HepG2 (cell line): ENCODE measurements around the gene HRH3. TPM values are rescaled to one million over a fixed set of nuclear protein-coding genes. Genes with fewer than 3 reads are reported as not detected.
A peak's percentile ranks its signal among the peaks of the same experiment; 100 is the strongest.

Experiments
- AKAP8 ChIP-seq: sonication (generic); formaldehyde crosslinking; IDR thresholded peaks from 2 replicates; pipeline ENCODE4 v1.5.1; 2020; ENCODE audit warnings: mild to moderate bottlenecking, missing genetic modification reagents
- ATF6 ChIP-seq: sonication (generic); formaldehyde crosslinking; conservative IDR thresholded peaks from 2 replicates; pipeline ENCODE4 v1.4.0; 2020; ENCODE audit warnings: missing genetic modification reagents
- CHD4 ChIP-seq: fragments of 200-600 bp; sonication (generic); IDR thresholded peaks from 2 replicates; pipeline ENCODE4 v1.7.0; 2017; ENCODE audit warnings: mild to moderate bottlenecking, low read length, borderline replicate concordance
- CREB1 ChIP-seq, 2 experiments: fragments of 450-650 bp in 1 of 2; IDR thresholded peaks; 2 replicates each; pipeline ENCODE4 v1.6.1; 2016 to 2017; ENCODE audit warnings: control low read depth in 1 of 2, mild to moderate bottlenecking in 1 of 2, missing compliant biosample characterization in 1 of 2, missing genetic modification characterization in 1 of 2
- FOXO1 ChIP-seq: sonication (generic); formaldehyde crosslinking; IDR thresholded peaks from 2 replicates; pipeline ENCODE4 v1.4.0; 2020; ENCODE audit warnings: missing genetic modification reagents
- GABPA ChIP-seq, 2 experiments: IDR thresholded peaks; 2 replicates each; pipeline ENCODE4 v1.6.1; 2011 to 2016; ENCODE audit warnings: low read depth in 2 of 2, low read length in 1 of 2, missing biosample characterization in 1 of 2, missing genetic modification characterization in 1 of 2
- GPBP1L1 ChIP-seq: sonication (generic); formaldehyde crosslinking; IDR thresholded peaks from 2 replicates; pipeline ENCODE4 v1.5.0; 2020; ENCODE audit warnings: mild to moderate bottlenecking, missing genetic modification reagents
- HOXA7 ChIP-seq: sonication (generic); formaldehyde crosslinking; IDR thresholded peaks from 2 replicates; pipeline ENCODE4 v1.8.1; 2022; ENCODE audit warnings: mild to moderate bottlenecking, missing genetic modification reagents, moderate library complexity
- IRX3 ChIP-seq: sonication (generic); formaldehyde crosslinking; IDR thresholded peaks from 2 replicates; pipeline ENCODE4 v1.8.1; 2023; ENCODE audit warnings: mild to moderate bottlenecking, low read depth, missing genetic modification reagents, borderline replicate concordance
- JUND ChIP-seq: sonication (generic); formaldehyde crosslinking; IDR thresholded peaks from 2 replicates; pipeline ENCODE4 v1.8.0; 2022; ENCODE audit warnings: mild to moderate bottlenecking, missing genetic modification reagents
- KMT2B ChIP-seq: IDR thresholded peaks from 2 replicates; pipeline ENCODE4 v1.6.1; 2016; ENCODE audit warnings: missing genetic modification reagents, missing compliant biosample characterization
- MED1 ChIP-seq: sonication (generic); formaldehyde crosslinking; IDR thresholded peaks from 2 replicates; pipeline ENCODE4 v1.4.0; 2020; ENCODE audit warnings: missing genetic modification reagents
- NCOA1 ChIP-seq: sonication (generic); formaldehyde crosslinking; IDR thresholded peaks from 2 replicates; pipeline ENCODE4 v1.9.0; 2021; ENCODE audit warnings: missing genetic modification reagents
- NR2F2 ChIP-seq: IDR thresholded peaks from 2 replicates; pipeline ENCODE4 v1.6.1; 2012; ENCODE audit warnings: low read depth, inconsistent platforms, borderline replicate concordance
- ONECUT2 ChIP-seq: sonication (generic); formaldehyde crosslinking; IDR thresholded peaks from 2 replicates; pipeline ENCODE4 v1.4.0; 2020; ENCODE audit warnings: missing genetic modification reagents
- RORA ChIP-seq: sonication (generic); formaldehyde crosslinking; IDR thresholded peaks from 2 replicates; pipeline ENCODE4 v1.5.0; 2020; ENCODE audit warnings: mild to moderate bottlenecking, missing genetic modification reagents, moderate library complexity
- SAP130 ChIP-seq: IDR thresholded peaks from 2 replicates; pipeline ENCODE4 v1.6.1; 2016; ENCODE audit warnings: low read depth
- SMAD9 ChIP-seq: sonication (generic); formaldehyde crosslinking; IDR thresholded peaks from 2 replicates; pipeline ENCODE4 v1.5.1; 2020; ENCODE audit warnings: mild to moderate bottlenecking, missing genetic modification reagents
- TRIM22 ChIP-seq: fragments of 450-650 bp; IDR thresholded peaks from 2 replicates; pipeline ENCODE4 v1.6.1; 2017
- ZNF12 ChIP-seq: sonication (generic); formaldehyde crosslinking; IDR thresholded peaks from 2 replicates; pipeline ENCODE4 v1.5.0; 2020; ENCODE audit warnings: missing genetic modification reagents
- ZNF883 ChIP-seq: sonication (generic); formaldehyde crosslinking; IDR thresholded peaks from 2 replicates; pipeline ENCODE4 v1.5.1; 2020; ENCODE audit warnings: mild to moderate bottlenecking, missing genetic modification reagents; ENCODE audit errors: not compliant biosample characterization
- polyA plus RNA-seq, 8 experiments: library from polyadenylated mRNA; depleted of rRNA in 3 of 8; stranded (reverse) in 7 of 8; unstranded in 1 of 8; fragments of >200 nt; fragmentation: Illumina TruSeq in 4 of 8; extraction: Trizol in 4 of 8; gene quantifications; 2 replicates each; pipeline versions ENCODE4 v1.2.1 to v1.2.3, GENCODE V29; 2011 to 2016; ENCODE audit warnings: low read depth in 4 of 8, missing spikeins in 1 of 8, mixed read lengths in 1 of 8; ENCODE audit not compliant: insufficient read depth in 1 of 8
- total RNA-seq, 5 experiments: library from RNA; depleted of rRNA; stranded (reverse); fragments of >200 nt; fragmentation: Illumina TruSeq; extraction: Trizol; gene quantifications; 2 replicates each; pipeline ENCODE4 v1.2.3, GENCODE V29; 2016; ENCODE audit warnings: low read depth in 1 of 5
- TF ChIP-seq, protein P1 (sequence below): conservative IDR thresholded peaks from 2 replicates; pipeline ENCODE4 v1.6.1; 2018; ENCODE audit warnings: missing genetic modification reagents
- TF ChIP-seq, protein P2 (sequence below): sonication (generic); formaldehyde crosslinking; IDR thresholded peaks from 2 replicates; pipeline ENCODE4 v1.5.1; 2020; ENCODE audit warnings: missing genetic modification reagents, mild to moderate bottlenecking, borderline replicate concordance

HRH3 gene
- total and polyA plus RNA-seq, 2 of the 13 experiments (the other 11 are each of a cell fraction or from before 2014, with no cell fraction given), result 0.18 TPM; not detected in 1

DNA sequence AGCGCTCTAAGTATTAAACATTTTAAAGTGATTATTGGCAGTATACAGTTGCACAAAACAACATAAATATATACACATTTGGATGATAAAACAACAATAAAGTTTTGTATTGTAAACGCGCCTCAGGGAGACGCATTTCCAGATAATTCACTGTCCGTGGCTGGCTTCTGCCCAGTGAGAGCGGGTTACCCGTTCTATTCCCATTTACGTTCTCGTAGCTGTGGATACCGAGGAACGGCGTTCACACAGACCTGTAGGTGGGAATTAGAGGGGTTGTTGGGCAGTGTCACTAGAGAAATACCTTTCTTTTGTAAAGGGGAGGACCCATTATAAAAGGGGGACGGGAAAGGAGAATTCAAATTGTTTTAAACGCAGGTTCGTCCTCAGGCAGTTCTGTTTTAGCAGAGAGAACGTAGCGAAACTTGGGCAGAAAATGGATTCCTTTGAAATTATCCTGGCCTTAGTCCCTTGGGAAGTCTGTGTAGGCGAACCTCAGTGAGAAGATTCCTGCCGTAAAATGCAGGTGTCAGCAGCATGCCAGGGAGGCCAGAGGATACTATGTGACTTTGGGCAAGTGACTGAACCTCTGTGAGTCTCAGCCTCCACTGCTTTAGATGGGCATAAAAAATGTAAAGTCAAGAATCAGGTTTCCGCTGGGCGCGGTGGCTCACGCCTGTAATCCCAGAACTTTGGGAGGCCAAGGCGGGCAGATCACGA is 36.5 kb downstream of the HRH3 start (continued):
- TF ChIP-seq, protein P1, sequence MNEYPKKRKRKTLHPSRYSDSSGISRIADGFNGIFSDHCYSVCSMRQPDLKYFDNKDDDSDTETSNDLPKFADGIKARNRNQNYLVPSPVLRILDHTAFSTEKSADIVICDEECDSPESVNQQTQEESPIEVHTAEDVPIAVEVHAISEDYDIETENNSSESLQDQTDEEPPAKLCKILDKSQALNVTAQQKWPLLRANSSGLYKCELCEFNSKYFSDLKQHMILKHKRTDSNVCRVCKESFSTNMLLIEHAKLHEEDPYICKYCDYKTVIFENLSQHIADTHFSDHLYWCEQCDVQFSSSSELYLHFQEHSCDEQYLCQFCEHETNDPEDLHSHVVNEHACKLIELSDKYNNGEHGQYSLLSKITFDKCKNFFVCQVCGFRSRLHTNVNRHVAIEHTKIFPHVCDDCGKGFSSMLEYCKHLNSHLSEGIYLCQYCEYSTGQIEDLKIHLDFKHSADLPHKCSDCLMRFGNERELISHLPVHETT (CRISPR knock-in tag), result no peak
- TF ChIP-seq IRX3 (CRISPR knock-in tag) (0 out of 2 replicates have a peak, but pooled peaks have one; percentile 26), GPBP1L1 (CRISPR knock-in tag) (no peak), CHD4 (no peak), FOXO1 (0 out of 2 replicates have a peak, but pooled peaks have one; percentile 32), RORA (CRISPR knock-in tag) (no peak), ZNF12 (CRISPR knock-in tag) (no peak), ATF6 (no peak), ZNF883 (no peak), CREB1 (IDR thresholded peaks at IDR 0.05) (no peak), CREB1 (CRISPR knock-in tag; IDR thresholded peaks at IDR 0.05) (0 out of 2 replicates have a peak, but pooled peaks have one; percentile 28), NR2F2 (no peak), SAP130 (no peak; the same call in 1 of the 2 replicates), HOXA7 (no peak), KMT2B (CRISPR knock-in tag) (no peak), NCOA1 (CRISPR knock-in tag) (no peak), TRIM22 (no peak), GABPA (IDR thresholded peaks at IDR 0.05; ENCODE audit: low read depth, low read length) (no peak), GABPA (CRISPR knock-in tag; IDR thresholded peaks at IDR 0.05; ENCODE audit: low read depth) (0 out of 2 replicates have a peak, but pooled peaks have one; percentile 7), JUND (CRISPR knock-in tag) (no peak), AKAP8 (CRISPR knock-in tag) (no peak), ONECUT2 (0 out of 2 replicates have a peak, but pooled peaks have one; percentile 26), SMAD9 (CRISPR knock-in tag) (no peak), MED1 (CRISPR knock-in tag) (no peak)
- TF ChIP-seq, protein P2, sequence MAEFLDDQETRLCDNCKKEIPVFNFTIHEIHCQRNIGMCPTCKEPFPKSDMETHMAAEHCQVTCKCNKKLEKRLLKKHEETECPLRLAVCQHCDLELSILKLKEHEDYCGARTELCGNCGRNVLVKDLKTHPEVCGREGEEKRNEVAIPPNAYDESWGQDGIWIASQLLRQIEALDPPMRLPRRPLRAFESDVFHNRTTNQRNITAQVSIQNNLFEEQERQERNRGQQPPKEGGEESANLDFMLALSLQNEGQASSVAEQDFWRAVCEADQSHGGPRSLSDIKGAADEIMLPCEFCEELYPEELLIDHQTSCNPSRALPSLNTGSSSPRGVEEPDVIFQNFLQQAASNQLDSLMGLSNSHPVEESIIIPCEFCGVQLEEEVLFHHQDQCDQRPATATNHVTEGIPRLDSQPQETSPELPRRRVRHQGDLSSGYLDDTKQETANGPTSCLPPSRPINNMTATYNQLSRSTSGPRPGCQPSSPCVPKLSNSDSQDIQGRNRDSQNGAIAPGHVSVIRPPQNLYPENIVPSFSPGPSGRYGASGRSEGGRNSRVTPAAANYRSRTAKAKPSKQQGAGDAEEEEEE (CRISPR knock-in tag), result no peak
